Skeletal muscle cell (primary cell): ENCODE results near the gene IGFALS.

Experiments
- DNase-seq: peaks from one replicate; pipeline ENCODE4 v3.0.0-alpha.2; 2010; ENCODE audit warnings: low read depth
- H3K4me3 ChIP-seq: 2 replicates; pipeline ENCODE4 v1.5.1; 2011; ENCODE audit warnings: low read depth, mild to moderate bottlenecking, control low read depth, low read length, moderate library complexity

IGFALS gene

GRCh38 chr16:1793578-1794220 lies at the start of gene IGFALS:
TSS of gene IGFALS (minus strand) at chr16:1793705. CDS start at chr16:1793652, 53 bp downstream.
- H3K4me3 ChIP-seq: no peak within 1 kb of the TSS
- DNase-seq: no peak

GRCh38 chr16:1839554-1839953 lies 46.0 kb upstream of the IGFALS start:
- peak; percentile 45 for DNase-seq
- H3K4me3 ChIP-seq: no peak overlapping the region

GRCh38 chr16:1834096-1834495 lies 40.6 kb upstream of the IGFALS start:
- no peak for DNase-seq
- H3K4me3 ChIP-seq: no peak overlapping the region

- no peak overlapping the region for H3K4me3 ChIP-seq
- DNase-seq: no peak
These were observed 39.4 kb upstream of the IGFALS start for GRCh38 chr16:1832838-1833454.

- no peak overlapping the region for H3K4me3 ChIP-seq
- no peak for DNase-seq
These were observed 37.9 kb upstream of the IGFALS start for GRCh38 chr16:1831186-1832075.

GRCh38 chr16:1830213-1830612 lies 36.7 kb upstream of the IGFALS start:
- H3K4me3 ChIP-seq: no peak overlapping the region
- no peak for DNase-seq

- peak overlapping the region; percentile 98 for H3K4me3 ChIP-seq
- no peak for DNase-seq
These were observed 35.3 kb upstream of the IGFALS start for GRCh38 chr16:1828645-1829410.

GRCh38 chr16:1826691-1827573 lies 33.4 kb upstream of the IGFALS start, which contains the start of the genes FAHD1 and HAGH:
TSS of gene FAHD1 (plus strand) at chr16:1827206. CDS start at chr16:1827239, 33 bp downstream.
TSS of gene HAGH (minus strand) at chr16:1826825. CDS start at chr16:1826787, 38 bp downstream.
- DNase-seq: peak; percentile 80

GRCh38 chr16:1825864-1826690 lies 32.6 kb upstream of the IGFALS start:
- DNase-seq: peak; percentile 7
- H3K4me3 ChIP-seq: peak overlapping the region; percentile 98

More at GRCh38 chr16:1826691-1827573, 33.4 kb upstream of the IGFALS start, which contains the start of the genes FAHD1 and HAGH:
- H3K4me3 ChIP-seq: peak within 1 kb of the TSS; percentile 98

- H3K4me3 ChIP-seq: peak overlapping the region; percentile 98
- no peak for DNase-seq
These were observed 31.9 kb upstream of the IGFALS start for GRCh38 chr16:1825381-1825863.

GRCh38 chr16:1823821-1824220 lies 30.3 kb upstream of the IGFALS start:
- DNase-seq: peak; percentile 34
- H3K4me3 ChIP-seq: no peak overlapping the region

- no peak overlapping the region for H3K4me3 ChIP-seq
- DNase-seq: no peak
These were observed 29.3 kb upstream of the IGFALS start for GRCh38 chr16:1822801-1823200.

- no peak overlapping the region for H3K4me3 ChIP-seq
- DNase-seq: no peak
These were observed 28.5 kb upstream of the IGFALS start for GRCh38 chr16:1821861-1822611.

GRCh38 chr16:1820946-1821290 lies 27.4 kb upstream of the IGFALS start:
- DNase-seq: no peak
- H3K4me3 ChIP-seq: no peak overlapping the region

GRCh38 chr16:1820096-1820945 lies 26.8 kb upstream of the IGFALS start:
- no peak overlapping the region for H3K4me3 ChIP-seq
- DNase-seq: no peak

GRCh38 chr16:1819611-1820010 lies 26.1 kb upstream of the IGFALS start:
- DNase-seq: no peak
- H3K4me3 ChIP-seq: no peak overlapping the region
